Neuronal stem cell (in vitro differentiated cells): ENCODE data around the gene TPI1.

Experiments used
- DNase-seq: peaks from one replicate; pipeline ENCODE4 v3.0.0-alpha.2; 2013; ENCODE audit warnings: low spot score
- H2AFZ ChIP-seq: one replicate; pipeline ENCODE4 v1.6.1; 2013; ENCODE audit warnings: mild to moderate bottlenecking, low read length, inconsistent platforms
- H2AK5ac ChIP-seq: 2 replicates; pipeline ENCODE4 v1.6.1; 2013; ENCODE audit warnings: low read depth, mild to moderate bottlenecking, inconsistent platforms, low read length, moderate library complexity, mixed read lengths
- H2BK120ac ChIP-seq: 2 replicates; pipeline ENCODE4 v1.6.1; 2013; ENCODE audit warnings: low read depth, mild to moderate bottlenecking, inconsistent platforms, low read length, moderate library complexity, mixed read lengths
- H2BK12ac ChIP-seq: one replicate; pipeline ENCODE4 v1.6.1; 2013; ENCODE audit warnings: low read length, inconsistent platforms
- H2BK15ac ChIP-seq: 2 replicates; pipeline ENCODE4 v1.6.1; 2013; ENCODE audit warnings: mild to moderate bottlenecking, low read length, inconsistent platforms, mixed read lengths
- H2BK5ac ChIP-seq: one replicate; pipeline ENCODE4 v1.6.1; 2013; ENCODE audit warnings: inconsistent platforms, mild to moderate bottlenecking, low read length, moderate library complexity
- H3K14ac ChIP-seq: one replicate; pipeline ENCODE4 v1.6.1; 2013; ENCODE audit warnings: low read length, inconsistent platforms
- H3K18ac ChIP-seq: 2 replicates; pipeline ENCODE4 v1.6.1; 2013; ENCODE audit warnings: low read length, inconsistent platforms
- H3K23ac ChIP-seq: 2 replicates; pipeline ENCODE4 v1.6.1; 2013; ENCODE audit warnings: low read depth, mild to moderate bottlenecking, mixed read lengths, low read length, inconsistent platforms; ENCODE audit not compliant: poor library complexity
- H3K27ac ChIP-seq: replicated peaks from 3 replicates; pipeline ENCODE4 v1.5.1; 2013; ENCODE audit warnings: low read length, inconsistent platforms
- H3K27me3 ChIP-seq, 3 experiments: 2 replicates each; pipeline ENCODE4 v1.6.1; 2013; ENCODE audit warnings: low read length in 3 of 3, mild to moderate bottlenecking in 2 of 3, inconsistent platforms in 1 of 3, low read depth in 1 of 3, mixed read lengths in 1 of 3, moderate library complexity in 1 of 3; ENCODE audit not compliant: control insufficient read depth in 3 of 3, insufficient read depth in 3 of 3
- H3K36me3 ChIP-seq, 2 donors: replicated peaks in 1 of 2; 2 replicates each; pipeline ENCODE4 v1.6.1; 2013; ENCODE audit warnings: low read length in 2 of 2; ENCODE audit not compliant: control insufficient read depth in 2 of 2, insufficient read depth in 2 of 2
- H3K4ac ChIP-seq: 2 replicates; pipeline ENCODE4 v1.6.1; 2013; ENCODE audit warnings: inconsistent platforms, mild to moderate bottlenecking, low read length, moderate library complexity
- H3K4me1 ChIP-seq, 2 donors: 1 replicate in 1 of 2; 2 replicates in 1 of 2; pipeline ENCODE4 v1.6.1; 2013; ENCODE audit warnings: low read length in 2 of 2, low read depth in 1 of 2; ENCODE audit not compliant: control insufficient read depth in 2 of 2, insufficient read depth in 1 of 2
- H3K4me2 ChIP-seq: one replicate; pipeline ENCODE4 v1.6.1; 2013; ENCODE audit warnings: mild to moderate bottlenecking, low read length, inconsistent platforms; ENCODE audit not compliant: insufficient read depth, poor library complexity, severe bottlenecking
- H3K4me3 ChIP-seq, 2 donors: 2 replicates each; pipeline ENCODE4 v1.5.1; 2013; ENCODE audit warnings: low read length in 2 of 2, mild to moderate bottlenecking in 2 of 2, inconsistent platforms in 1 of 2, moderate library complexity in 1 of 2
- H3K79me1 ChIP-seq: one replicate; pipeline ENCODE4 v1.6.1; 2013; ENCODE audit warnings: low read depth, mild to moderate bottlenecking, inconsistent platforms, low read length, moderate library complexity
- H3K9ac ChIP-seq: one replicate; pipeline ENCODE4 v1.6.1; 2013; ENCODE audit warnings: mild to moderate bottlenecking, low read depth, low read length, inconsistent platforms; ENCODE audit not compliant: poor library complexity
- H3K9me3 ChIP-seq, 2 donors: replicated peaks in 1 of 2; 2 replicates each; pipeline versions ENCODE3 to v1.6.1; 2013; ENCODE audit warnings: low read length in 2 of 2, mild to moderate bottlenecking in 2 of 2, inconsistent platforms in 1 of 2, low read depth in 1 of 2, mixed read lengths in 1 of 2, moderate library complexity in 1 of 2; ENCODE audit not compliant: control insufficient read depth in 2 of 2, insufficient read depth in 1 of 2
- H4K8ac ChIP-seq: one replicate; pipeline ENCODE4 v1.6.1; 2013; ENCODE audit warnings: low read depth, mild to moderate bottlenecking, inconsistent platforms, low read length, moderate library complexity
- H4K91ac ChIP-seq: one replicate; pipeline ENCODE4 v1.6.1; 2013; ENCODE audit warnings: low read length, low read depth, mild to moderate bottlenecking, inconsistent platforms; ENCODE audit not compliant: poor library complexity
- WGBS, 2 donors: extraction: QIAGEN DNeasy Blood & Tissue Kit; methylation state at CpG; one replicate each; pipeline ENCODE4 v1.1.7; 2013; ENCODE audit warnings: missing lambda C conversion rate in 2 of 2, mixed read lengths in 1 of 2; ENCODE audit not compliant: insufficient read length in 2 of 2, insufficient replicate concordance in 1 of 2; ENCODE audit errors: extremely low coverage in 2 of 2; 5-methylcytosine and 5-hydroxymethylcytosine counted together

The TPI1 gene

DNA sequence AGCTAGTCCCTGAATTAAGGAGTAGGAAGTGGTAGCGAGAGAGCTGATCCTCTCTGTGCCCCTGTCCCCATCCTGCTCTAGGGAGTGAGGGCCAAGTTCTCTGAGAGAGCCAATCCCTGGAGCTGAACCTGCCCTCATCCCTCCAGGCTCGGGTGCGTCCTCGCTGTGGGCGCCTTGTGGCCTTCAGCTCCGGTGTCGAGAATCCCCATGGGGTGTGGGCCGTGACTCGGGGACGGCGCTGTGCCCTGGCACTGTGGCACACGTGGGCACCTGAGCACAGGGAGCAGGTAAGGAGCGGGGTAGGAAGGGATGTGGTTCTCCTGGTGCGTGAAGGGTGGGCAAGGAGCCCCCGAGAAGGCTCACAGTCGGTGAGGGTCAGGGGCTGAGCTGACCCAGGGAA is 28.5 kb upstream of the TPI1 start:
- no peak overlapping the region for H2AFZ ChIP-seq
- no peak overlapping the region for H2AK5ac ChIP-seq
- H3K4me3 ChIP-seq = peak overlapping the region in 1 of 2 donors; percentile 1
- H3K27ac ChIP-seq = no peak overlapping the region
- H2BK12ac ChIP-seq = no peak overlapping the region
- no peak overlapping the region for H3K18ac ChIP-seq
- H2BK5ac ChIP-seq = peak overlapping the region; percentile 21
- H3K79me1 ChIP-seq = peaks cover 2% of the 10 kb centered on the region
- no peak overlapping the region for H3K9ac ChIP-seq
- peak overlapping the region; percentile 25 for H3K14ac ChIP-seq
- no peak overlapping the region for H4K91ac ChIP-seq
- H3K4ac ChIP-seq = peak overlapping the region; percentile 60
- peak overlapping the region; percentile 83 for H3K23ac ChIP-seq
- no peak overlapping the region for H2BK15ac ChIP-seq
- H3K9me3 ChIP-seq = no peaks in the 10 kb centered on the region
- no peak overlapping the region for H4K8ac ChIP-seq
- no peaks in the 10 kb centered on the region for H3K27me3 ChIP-seq
- H3K36me3 ChIP-seq = peaks cover 60 to 96% of the 10 kb centered on the region in 2 donors
- no CpG with 5 or more reads among the region's 16 CpGs for WGBS, 2 donors
- DNase-seq = no peak
- no peak overlapping the region for H2BK120ac ChIP-seq
- no peak overlapping the region for H3K4me2 ChIP-seq
- peaks cover 0 to 11% of the 10 kb centered on the region in 2 donors for H3K4me1 ChIP-seq

DNA sequence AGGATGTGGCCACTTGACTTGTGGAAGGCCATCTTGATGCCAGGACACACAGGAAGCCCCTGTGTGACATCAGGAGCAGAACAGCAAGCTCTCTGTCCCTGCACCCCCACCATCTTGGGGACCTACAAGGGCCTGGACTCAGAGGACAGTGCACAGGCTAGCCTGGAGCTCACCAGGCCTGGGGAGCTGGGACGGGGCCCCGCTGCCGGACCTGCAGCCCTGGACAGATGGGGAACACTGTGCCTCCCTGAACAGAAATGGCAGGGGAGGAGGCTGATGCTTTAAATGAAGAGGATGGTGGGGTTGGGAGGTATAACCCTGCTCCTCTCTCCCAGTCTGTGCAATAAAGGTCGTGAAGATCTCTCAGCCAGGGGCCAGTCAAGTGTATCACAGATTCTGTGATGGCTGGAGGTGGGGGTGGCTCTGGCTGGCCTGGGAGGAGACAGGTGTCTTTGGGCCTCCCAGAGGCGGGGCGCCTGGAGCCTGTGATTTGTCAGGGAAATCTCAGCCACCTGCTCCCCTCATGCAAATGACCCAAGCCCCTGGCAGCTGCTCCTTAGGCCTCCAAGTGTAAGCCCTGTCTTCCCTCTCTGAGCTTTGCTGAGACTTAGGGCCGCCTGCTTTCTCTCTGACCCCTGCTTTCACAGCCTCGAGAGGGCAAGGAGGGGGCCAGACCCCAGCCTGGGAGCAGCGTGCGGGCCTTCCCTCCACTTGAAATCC is 27.7 kb upstream of the TPI1 start:
- Histone ChIP-seq H3K36me3 (peaks cover 59 to 94% of the 10 kb centered on the region in 2 donors), H3K23ac (no peak overlapping the region), H2AFZ (no peak overlapping the region), H2BK15ac (no peak overlapping the region), H4K8ac (no peak overlapping the region), H2BK12ac (no peak overlapping the region), H3K79me1 (peaks cover 2% of the 10 kb centered on the region), H2BK120ac (no peak overlapping the region), H3K4ac (no peak overlapping the region), H4K91ac (no peak overlapping the region), H3K4me3 (no peak overlapping the region), H3K27me3 (no peaks in the 10 kb centered on the region), H3K9me3 (no peaks in the 10 kb centered on the region), H3K18ac (peak overlapping the region; percentile 48), H3K9ac (no peak overlapping the region), H2BK5ac (no peak overlapping the region), H2AK5ac (no peak overlapping the region), H3K4me2 (no peak overlapping the region), H3K27ac (peak overlapping the region; percentile 54), H3K14ac (no peak overlapping the region), H3K4me1 (peaks cover 0 to 11% of the 10 kb centered on the region in 2 donors)
- no peak for DNase-seq
- WGBS, 2 donors = no CpG with 5 or more reads among the region's 10 CpGs

- peak overlapping the region; percentile 54 for H3K27ac ChIP-seq
- H3K79me1 ChIP-seq = peaks cover 2% of the 10 kb centered on the region
Observed at GRCh38 chr12:6840330-6840729, 27.0 kb upstream of the TPI1 start.

DNA sequence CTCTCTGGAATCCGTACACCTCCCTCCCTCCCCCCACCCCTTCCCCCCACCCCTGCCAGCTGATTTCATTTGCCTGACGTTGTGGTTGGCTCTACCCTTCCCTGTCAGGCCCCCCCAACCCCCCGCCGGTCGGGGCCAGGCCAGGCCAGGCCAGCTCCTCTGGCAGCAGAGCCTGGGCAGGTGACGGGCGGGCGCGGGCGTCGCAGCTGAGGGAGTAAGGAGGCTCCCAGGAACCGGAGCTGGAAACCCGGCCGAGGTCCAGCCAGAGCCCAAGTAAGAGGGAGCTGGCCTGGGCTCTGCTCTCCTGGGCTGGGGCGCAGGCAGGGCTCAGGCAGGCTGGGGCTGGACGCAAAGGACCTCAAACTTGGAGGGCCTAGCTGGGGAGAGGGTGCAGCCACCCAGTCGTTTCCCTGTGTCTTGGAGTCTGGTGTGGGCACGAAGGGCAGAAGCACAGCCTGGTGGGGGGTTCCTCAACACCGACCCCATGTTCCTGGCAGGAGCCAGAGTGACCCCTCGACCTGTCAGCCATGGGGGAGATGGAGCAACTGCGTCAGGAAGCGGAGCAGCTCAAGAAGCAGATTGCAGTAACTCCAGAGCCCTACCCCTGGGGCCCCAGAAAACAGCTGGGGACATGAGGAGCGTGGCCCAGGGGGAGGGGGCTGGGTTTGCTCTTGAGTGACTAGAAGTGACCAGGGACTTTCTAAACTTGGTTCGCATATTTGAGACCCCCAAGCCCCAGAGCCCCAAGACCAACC is 26.4 kb upstream of the TPI1 start, which contains the start of gene GNB3:
Gene GNB3, plus strand, starts transcription at position 165 of the 755 bp plus-strand sequence. Its CDS starts 363 bp downstream, at position 528.
- no peak within 1 kb of the TSS for H4K91ac ChIP-seq
- H2BK5ac ChIP-seq = no peak within 1 kb of the TSS
- H3K4me3 ChIP-seq = peak within 1 kb of the TSS in 1 of 2 donors; percentile 18
- H3K4me2 ChIP-seq = no peak within 1 kb of the TSS
- H2AFZ ChIP-seq = no peak within 1 kb of the TSS
- no peak within 1 kb of the TSS for H3K9ac ChIP-seq
- H3K14ac ChIP-seq = peak within 1 kb of the TSS; percentile 63
- peak within 1 kb of the TSS; percentile 49 for H2AK5ac ChIP-seq
- no peaks in the 10 kb centered on the region for H3K27me3 ChIP-seq
- H3K27ac ChIP-seq = peak within 1 kb of the TSS; percentile 54
- H3K18ac ChIP-seq = no peak within 1 kb of the TSS
- H3K4ac ChIP-seq = no peak within 1 kb of the TSS
- H3K79me1 ChIP-seq = peaks cover 2% of the 10 kb centered on the region
- peak within 1 kb of the TSS; percentile 77 for H3K23ac ChIP-seq
- H2BK15ac ChIP-seq = no peak within 1 kb of the TSS
- H2BK12ac ChIP-seq = no peak within 1 kb of the TSS
- no CpG with 5 or more reads among the region's 24 CpGs for WGBS, 2 donors
- no peak within 1 kb of the TSS for H4K8ac ChIP-seq
- H2BK120ac ChIP-seq = no peak within 1 kb of the TSS
- H3K9me3 ChIP-seq = no peaks in the 10 kb centered on the region
- DNase-seq = no peak
- peaks cover 0 to 11% of the 10 kb centered on the region in 2 donors for H3K4me1 ChIP-seq
- H3K36me3 ChIP-seq = peaks cover 66 to 95% of the 10 kb centered on the region in 2 donors

More at GRCh38 chr12:6840330-6840729, 27.0 kb upstream of the TPI1 start:
- Histone ChIP-seq H3K9me3 (no peaks in the 10 kb centered on the region), H3K18ac (no peak overlapping the region), H3K9ac (no peak overlapping the region), H4K91ac (no peak overlapping the region), H3K23ac (no peak overlapping the region), H3K36me3 (peaks cover 63 to 94% of the 10 kb centered on the region in 2 donors), H4K8ac (no peak overlapping the region), H3K27me3 (no peaks in the 10 kb centered on the region), H3K4ac (no peak overlapping the region), H2BK12ac (no peak overlapping the region), H3K14ac (no peak overlapping the region), H3K4me3 (no peak overlapping the region), H2BK5ac (no peak overlapping the region), H2BK120ac (no peak overlapping the region), H2BK15ac (no peak overlapping the region), H2AK5ac (no peak overlapping the region), H3K4me2 (no peak overlapping the region), H3K4me1 (peaks cover 0 to 11% of the 10 kb centered on the region in 2 donors), H2AFZ (no peak overlapping the region)
- WGBS, 2 donors = no CpG with 5 or more reads among the region's 1 CpG
- DNase-seq = no peak
